Left colon (tissue), 2 donors: ENCODE measurements around the gene SIGLEC11. TPM values are rescaled to one million over a fixed set of nuclear protein-coding genes. Genes with fewer than 3 reads are reported as not detected.
"Not testable (repeated sequence)": the region's sequence is repeated elsewhere in the genome, so short reads cannot be mapped to it uniquely, and the experiment has no call there.

Source experiments
- ATAC-seq: fragments of 200-7000 bp; cut with Tn5 transposase; one replicate; pipeline ENCODE4 v1.9.1; 2020; ENCODE audit warnings: mild to moderate bottlenecking, moderate library complexity
- DNase-seq, 2 donors: peaks; one replicate each; pipeline ENCODE4 v3.0.0-alpha.2; 2020
- intact Hi-C, 2 donors: fragments of 100-400 bp; cut with DNase I in 1 of 2; cut with micrococcal nuclease in 1 of 2; formaldehyde crosslinking; loops; one replicate each; pipeline versions ENCODE4 v1.11.2 to v1.14.0; 2022; cut with DNase I, micrococcal nuclease
- total RNA-seq, 2 donors: library from RNA; stranded (reverse); fragmentation: NEBNext Ultra II Directional; extraction: Animal tissue kit (Norgen Biotek cat#: 25700); gene quantifications; one replicate each; pipeline ENCODE4 v1.2.1, GENCODE V29; 2021
- donor health status: DM: no; HTN: no; CAD: no.
- donor health status: DM: yes; HTN: yes; CAD: no.

The SIGLEC11 gene
- total RNA-seq, 2 donors from 2014 or later, result 0.40 to 0.75 TPM

GRCh38 chr19:49954092-49954829, 6.7 kb downstream of the SIGLEC11 start:
- intact Hi-C loops, result no loop called here
- DNase-seq (no peak), ATAC-seq (no peak)

GRCh38 chr19:49953416-49953815, 7.6 kb downstream of the SIGLEC11 start:
- no peak for ATAC-seq
- DNase-seq, result no peak
- intact Hi-C loops, result no loop called here

- DNase-seq (no peak), ATAC-seq (no peak)
- intact Hi-C loops, result no loop called here
Measured at GRCh38 chr19:49952906-49953305, 8.1 kb downstream of the SIGLEC11 start.

- ATAC-seq, result peak; percentile 20
- intact Hi-C loops, result no loop called here
- no peak for DNase-seq
Measured at GRCh38 chr19:49952479-49952836, 8.5 kb downstream of the SIGLEC11 start.

GRCh38 chr19:49951806-49952478, 9.0 kb downstream of the SIGLEC11 start:
- ATAC-seq (no peak), DNase-seq (no peak)
- intact Hi-C loops, result no loop called here

- ATAC-seq (no peak), DNase-seq (no peak)
- intact Hi-C loops, result no loop called here
Measured at GRCh38 chr19:49950956-49951526, 9.9 kb downstream of the SIGLEC11 start.

GRCh38 chr19:49950590-49950948, 10.4 kb downstream of the SIGLEC11 start:
- no peak for DNase-seq
- intact Hi-C loops, result no loop called here
- ATAC-seq, result no peak

GRCh38 chr19:49949742-49950589, 11.0 kb downstream of the SIGLEC11 start:
- intact Hi-C loops, result no loop called here
- DNase-seq, result no peak
- ATAC-seq, result peak; percentile 55

GRCh38 chr19:49946415-49946814, 14.6 kb downstream of the SIGLEC11 start:
- DNase-seq (no peak), ATAC-seq (no peak)
- intact Hi-C loops, result no loop called here

- not testable (repeated sequence) for DNase-seq
Measured at GRCh38 chr19:49944567-49944966, 16.4 kb downstream of the SIGLEC11 start.

GRCh38 chr19:49940482-49940791, 20.5 kb downstream of the SIGLEC11 start:
- intact Hi-C loops, result no loop called here
- DNase-seq (no peak), ATAC-seq (no peak)

More at GRCh38 chr19:49944567-49944966, 16.4 kb downstream of the SIGLEC11 start:
- intact Hi-C loops, ATAC-seq: not testable (repeated sequence)

GRCh38 chr19:49939721-49940481, 21.1 kb downstream of the SIGLEC11 start:
- intact Hi-C loops, result loop anchor here in 1 of 2 donors (5.0 kb wide), 1 partner anchor 42 kb away; no protein-coding TSS in a partner anchor
- DNase-seq (no peak), ATAC-seq (no peak)

- intact Hi-C loops, result loop anchor here in 1 of 2 donors (5.0 kb wide), 1 partner anchor 44 kb away; no protein-coding TSS in a partner anchor
- ATAC-seq (no peak), DNase-seq (no peak)
Measured at GRCh38 chr19:49938662-49939061, 22.3 kb downstream of the SIGLEC11 start.

- DNase-seq (peak in 1 of 2 donors; percentile 81), ATAC-seq (peak; percentile 89)
- intact Hi-C loops, result loop anchor here in 1 of 2 donors (5.0 kb wide), 1 partner anchor 44 kb away; no protein-coding TSS in a partner anchor
Measured at GRCh38 chr19:49937750-49938381, 23.1 kb downstream of the SIGLEC11 start.

GRCh38 chr19:49936549-49936948, 24.4 kb downstream of the SIGLEC11 start:
- intact Hi-C loops, result loop anchor here in 1 of 2 donors (5.0 kb wide), 1 partner anchor 46 kb away; no protein-coding TSS in a partner anchor
- ATAC-seq (no peak), DNase-seq (no peak)

GRCh38 chr19:49933643-49934042, 27.3 kb downstream of the SIGLEC11 start:
- intact Hi-C loops, result no loop called here
- no peak for ATAC-seq
- DNase-seq, result no peak

- ATAC-seq (no peak), DNase-seq (no peak)
- intact Hi-C loops, result no loop called here
Measured at GRCh38 chr19:49932731-49933131, 28.2 kb downstream of the SIGLEC11 start.

- ATAC-seq (no peak), DNase-seq (no peak)
- intact Hi-C loops, result no loop called here
Measured at GRCh38 chr19:49932041-49932451, 28.9 kb downstream of the SIGLEC11 start.
